Measurements from ENCODE around the gene PYGO2. TPM values are rescaled to one million over a fixed set of nuclear protein-coding genes. Genes with fewer than 3 reads are reported as not detected.

The PYGO2 gene
- polyA plus RNA-seq, 1 experiment = 19.3 TPM

DNA sequence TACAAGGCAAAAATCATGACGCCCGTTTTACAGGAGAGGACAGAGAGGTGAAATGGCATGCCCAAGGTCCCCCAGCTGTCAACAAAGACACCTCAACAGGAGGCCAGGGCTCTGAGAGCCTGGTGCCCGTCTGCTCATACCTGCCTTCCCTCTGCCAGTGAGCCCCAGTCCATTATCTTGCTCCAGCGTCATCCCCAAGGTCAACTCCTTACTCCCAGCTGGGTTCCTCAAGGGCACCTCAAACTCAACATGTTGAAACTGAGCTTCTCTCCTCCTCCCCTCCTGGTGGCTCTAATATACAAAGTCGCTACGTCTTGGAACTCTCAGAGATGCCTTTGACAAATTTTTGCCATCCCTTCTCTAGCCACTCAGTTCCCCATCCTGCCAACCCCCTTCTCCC, 8.9 kb downstream of the PYGO2 start:
- Histone ChIP-seq H3K9me3 (ENCODE audit: control insufficient read depth, insufficient read depth, low read length) (no peaks in the 10 kb centered on the region), H3K27me3 (ENCODE audit: control insufficient read depth, insufficient read depth, low read length) (no peaks in the 10 kb centered on the region), H3K27ac (ENCODE audit: low read depth, low read length) (no peak overlapping the region), H3K4me3 (ENCODE audit: low read depth, low read length) (no peak overlapping the region)
- no peak for TF ChIP-seq CTCF (IDR thresholded peaks at IDR 0.05; ENCODE audit: low read depth, low read length)
- DNase-seq (ENCODE audit: low read depth, low spot score) = no peak
- POLR2A ChIA-PET = interaction anchor here (1.3 kb wide), 1 partner anchor 18 kb away, joined by 4 read pairs; the partner anchor contains the start of gene SHC1
- CTCF ChIA-PET = interaction anchor here (0.8 to 2.5 kb wide), 3 partner anchors 8 to 132 kb away, joined by 3 to 6 read pairs (median 4); partner anchors contain the start of gene PMVK

DNA sequence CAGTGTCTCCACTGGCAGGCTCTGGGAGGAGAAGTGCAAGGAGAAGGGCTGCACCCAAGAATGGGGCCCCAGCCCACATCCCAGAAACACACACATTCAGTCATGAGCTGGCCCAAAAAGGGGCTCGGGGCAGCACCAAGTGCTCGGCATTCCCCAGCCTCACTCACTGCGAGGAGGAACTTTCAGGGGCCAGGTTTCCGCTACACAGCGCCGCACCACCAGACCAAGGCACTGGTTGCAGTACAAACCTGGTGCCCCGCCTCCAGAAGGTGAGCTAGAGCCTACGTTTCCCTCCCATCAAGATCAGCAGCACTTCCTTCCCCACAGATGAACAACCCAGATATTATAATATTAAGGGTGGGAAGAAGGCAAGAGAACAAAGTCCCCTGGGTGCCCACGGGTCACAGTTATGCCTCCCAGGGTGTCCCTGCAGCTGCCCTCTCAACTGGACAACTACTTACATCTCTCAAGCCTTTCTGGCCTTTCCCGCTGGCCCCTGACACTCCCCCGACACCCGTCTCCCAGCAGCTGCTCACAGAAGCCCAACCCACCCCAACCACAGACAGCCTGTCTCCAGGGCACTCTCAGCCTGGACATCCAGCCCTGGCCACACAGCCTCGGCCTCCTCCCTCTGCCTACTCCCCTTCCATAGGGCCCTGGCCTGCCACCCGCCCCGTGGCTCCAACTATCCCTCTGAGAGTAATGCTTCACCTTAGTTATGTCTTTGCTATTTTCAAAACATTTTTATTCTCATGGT, 9.5 kb downstream of the PYGO2 start:
- DNase-seq (ENCODE audit: low read depth, low spot score) = no peak
- CTCF ChIA-PET = interaction anchor here (0.8 to 1.5 kb wide), 2 partner anchors 9 to 16 kb away, joined by 3 to 4 read pairs; partner anchors contain the start of gene PMVK
- no peaks in the 10 kb centered on the region for H3K9me3 ChIP-seq (ENCODE audit: control insufficient read depth, insufficient read depth, low read length)
- H3K4me3 ChIP-seq (ENCODE audit: low read depth, low read length) = no peak overlapping the region
- POLR2A ChIA-PET = interaction anchor here (0.7 to 1.3 kb wide), 2 partner anchors 15 to 19 kb away, joined by 3 to 4 read pairs; partner anchors contain the start of genes PMVK and SHC1
- no peak overlapping the region for H3K27ac ChIP-seq (ENCODE audit: low read depth, low read length)
- H3K27me3 ChIP-seq (ENCODE audit: control insufficient read depth, insufficient read depth, low read length) = no peaks in the 10 kb centered on the region
- no peak for TF ChIP-seq CTCF (IDR thresholded peaks at IDR 0.05; ENCODE audit: low read depth, low read length)

DNA sequence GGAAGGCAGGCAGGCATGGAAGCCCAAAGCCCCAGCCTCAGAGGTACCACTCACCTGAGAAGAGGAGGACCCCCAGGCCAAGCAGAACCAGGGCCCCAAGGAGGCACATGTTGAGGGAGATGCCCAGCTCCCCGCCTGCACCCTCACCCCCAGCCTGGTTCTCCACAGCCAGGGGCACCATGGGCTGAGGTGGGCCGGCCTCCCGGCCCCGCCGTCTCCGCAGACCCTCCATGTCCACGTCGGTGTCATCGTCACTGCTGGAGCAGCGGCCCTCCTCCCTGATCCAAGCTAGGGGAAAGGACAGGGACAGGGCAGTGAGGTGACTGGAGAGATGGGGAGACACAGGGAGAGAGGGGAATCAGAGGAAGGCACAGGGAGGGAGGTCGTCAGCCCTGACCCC, 13.5 kb downstream of the PYGO2 start:
- no peak for TF ChIP-seq CTCF (IDR thresholded peaks at IDR 0.05; ENCODE audit: low read depth, low read length)
- no peak overlapping the region for H3K27ac ChIP-seq (ENCODE audit: low read depth, low read length)
- H3K4me3 ChIP-seq (ENCODE audit: low read depth, low read length) = no peak overlapping the region
- ChIA-PET POLR2A (interaction anchor here (0.6 kb wide), 1 partner anchor 21 kb away, joined by 4 read pairs; no protein-coding TSS in a partner anchor), CTCF (no interaction called here)
- no peaks in the 10 kb centered on the region for H3K27me3 ChIP-seq (ENCODE audit: control insufficient read depth, insufficient read depth, low read length)
- DNase-seq (ENCODE audit: low read depth, low spot score) = no peak
- H3K9me3 ChIP-seq (ENCODE audit: control insufficient read depth, insufficient read depth, low read length) = no peaks in the 10 kb centered on the region

- CTCF ChIA-PET = interaction anchor here (1.0 kb wide), 4 partner anchors 8 to 277 kb away, joined by 3 to 6 read pairs (median 4); partner anchors contain the start of gene PBXIP1
- no peak for TF ChIP-seq CTCF (IDR thresholded peaks at IDR 0.05; ENCODE audit: low read depth, low read length)
- no peak for DNase-seq (ENCODE audit: low read depth, low spot score)
- no peak overlapping the region for H3K4me3 ChIP-seq (ENCODE audit: low read depth, low read length)
- no peaks in the 10 kb centered on the region for H3K27me3 ChIP-seq (ENCODE audit: control insufficient read depth, insufficient read depth, low read length)
- POLR2A ChIA-PET = no interaction called here
- H3K27ac ChIP-seq (ENCODE audit: low read depth, low read length) = no peak overlapping the region
- H3K9me3 ChIP-seq (ENCODE audit: control insufficient read depth, insufficient read depth, low read length) = no peaks in the 10 kb centered on the region
Observed at GRCh38 chr1:154945962-154946850, 15.4 kb downstream of the PYGO2 start.
